CD1c-positive myeloid dendritic cell (primary cell): ENCODE results near the gene RGP1.

Experiments
- DNase-seq: peaks from one replicate; pipeline ENCODE4 v3.0.0-alpha.2; 2016; ENCODE audit errors: extremely low spot score

Gene RGP1

DNA sequence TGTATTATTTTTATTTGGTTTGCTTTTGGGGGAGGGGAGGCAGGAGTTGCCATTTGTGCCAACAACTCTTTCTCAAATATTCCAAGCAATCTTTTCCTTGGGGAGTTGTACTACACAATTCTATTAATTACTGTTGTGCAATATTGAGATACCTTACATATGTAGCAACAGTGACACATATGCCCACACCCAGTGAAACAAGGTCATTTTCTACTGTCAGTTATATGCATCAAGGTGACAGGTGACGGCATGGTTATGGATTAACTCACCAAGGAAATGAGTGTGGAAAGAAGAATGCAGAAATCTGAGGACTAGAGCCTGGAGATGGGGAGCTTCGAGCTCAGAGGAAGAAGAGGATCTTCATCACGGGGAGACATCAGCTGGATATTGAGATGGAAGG, 22.9 kb downstream of the RGP1 start:
- DNase-seq = no peak

DNA sequence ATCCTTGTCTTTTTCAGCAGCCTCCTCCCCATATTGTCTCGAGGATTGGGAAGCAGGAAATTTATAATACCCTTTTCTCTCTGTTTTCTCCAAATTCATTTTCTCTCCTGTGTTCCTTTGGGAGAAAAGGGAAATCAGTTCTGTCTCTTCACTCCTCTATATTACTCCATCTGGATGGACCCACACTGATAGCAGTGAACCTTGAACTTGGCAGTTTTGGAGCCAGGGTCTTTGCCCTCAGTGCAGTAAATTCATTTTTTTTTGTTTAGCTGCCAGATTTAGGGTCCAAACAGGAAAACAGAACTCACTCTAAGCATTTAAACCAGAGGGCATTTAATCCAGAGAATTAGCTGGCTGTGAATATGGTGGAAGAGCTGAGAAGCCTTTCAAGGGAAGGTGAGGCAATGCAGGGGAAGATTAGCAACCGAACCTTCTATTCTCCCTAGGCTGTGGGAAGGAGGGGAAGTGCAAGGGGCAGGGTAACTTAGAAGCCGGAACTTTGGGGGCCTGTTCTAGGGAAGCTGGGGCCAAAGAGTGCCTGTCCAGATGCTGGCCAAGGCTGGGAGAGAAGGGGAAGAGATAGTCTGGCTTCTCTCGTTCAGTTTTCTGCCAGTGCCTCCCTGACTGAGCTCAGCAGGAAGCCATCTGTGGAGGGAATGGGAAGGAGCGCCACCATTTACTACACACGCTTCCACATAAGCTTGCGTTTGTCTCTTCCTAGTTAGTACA, 26.0 kb downstream of the RGP1 start:
- peak; percentile 66 for DNase-seq

DNA sequence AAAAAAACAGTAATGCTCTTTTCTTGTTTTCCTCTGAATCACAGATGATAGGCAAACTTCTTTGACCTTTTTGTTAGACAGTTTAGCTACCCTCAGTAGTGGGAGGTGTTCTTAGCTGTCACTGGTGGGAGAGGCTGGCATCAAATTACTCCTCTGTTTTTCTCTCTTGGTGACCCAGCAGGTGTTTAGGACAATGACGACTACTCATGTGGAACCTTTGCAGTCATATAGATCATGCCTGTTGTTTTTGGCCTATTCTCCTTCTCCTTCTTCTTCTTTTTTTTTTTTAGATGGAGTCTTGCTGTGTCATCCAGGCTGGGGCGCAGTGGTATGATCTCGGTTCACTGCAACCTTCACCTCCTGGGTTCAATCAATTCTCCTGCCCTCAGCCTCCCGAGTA, 26.9 kb downstream of the RGP1 start:
- no peak for DNase-seq

DNA sequence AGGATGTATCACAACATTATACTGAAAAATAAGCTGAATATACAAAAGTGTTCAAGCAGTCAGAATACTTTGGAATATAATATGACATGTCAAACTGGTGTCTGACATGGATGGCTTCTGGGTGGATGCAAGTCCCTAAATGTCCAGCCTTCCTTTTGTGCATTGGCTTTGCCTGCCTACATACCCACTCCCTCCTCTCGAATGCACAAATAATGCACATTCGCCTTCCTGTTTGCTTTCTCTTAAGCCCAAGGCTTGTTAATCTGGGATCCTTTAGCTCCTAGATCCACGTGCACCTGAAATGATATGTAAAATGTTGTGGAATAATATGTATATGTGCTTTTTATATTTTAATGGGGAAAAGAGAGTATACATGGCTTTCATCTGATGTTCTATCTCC, 29.4 kb downstream of the RGP1 start:
- DNase-seq = no peak

DNA sequence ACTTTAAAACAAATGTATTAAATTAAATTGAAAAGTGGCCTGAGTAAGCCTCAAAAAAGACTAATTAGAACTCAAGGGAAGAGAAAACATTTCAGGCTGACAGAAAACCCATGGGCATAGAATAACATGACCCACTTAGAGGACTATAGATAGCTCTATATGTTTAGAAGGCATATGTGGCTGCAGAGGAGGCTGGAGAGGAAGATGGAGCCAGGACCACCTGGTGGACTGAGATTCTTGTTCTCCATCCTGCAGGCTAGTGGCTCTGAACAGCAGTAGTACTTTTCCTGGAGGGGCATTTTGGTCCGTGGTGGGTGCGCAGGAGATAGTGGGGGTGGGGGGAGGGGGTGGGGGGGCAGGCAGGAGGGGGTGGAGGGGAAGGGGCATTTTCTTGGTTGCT, 32.0 kb downstream of the RGP1 start:
- no peak for DNase-seq

DNA sequence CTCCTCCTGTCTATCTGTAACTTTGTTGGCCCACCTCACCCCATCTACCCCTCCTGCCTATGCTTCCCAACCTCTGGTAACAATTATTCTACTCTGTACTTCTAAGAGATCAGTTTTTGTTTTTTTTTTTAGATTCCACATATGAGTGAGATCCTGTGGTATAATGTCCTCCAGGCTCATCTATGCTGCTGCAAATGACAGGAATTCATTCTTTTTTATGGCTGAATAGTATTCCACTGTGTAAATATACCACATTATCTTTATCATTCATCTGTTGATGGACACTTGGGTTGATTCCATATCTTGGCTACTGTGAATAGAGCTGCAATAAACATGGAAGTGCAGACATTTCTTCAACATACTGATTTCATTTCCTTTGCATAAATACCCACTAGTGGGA, 34.3 kb downstream of the RGP1 start:
- DNase-seq = no peak

DNA sequence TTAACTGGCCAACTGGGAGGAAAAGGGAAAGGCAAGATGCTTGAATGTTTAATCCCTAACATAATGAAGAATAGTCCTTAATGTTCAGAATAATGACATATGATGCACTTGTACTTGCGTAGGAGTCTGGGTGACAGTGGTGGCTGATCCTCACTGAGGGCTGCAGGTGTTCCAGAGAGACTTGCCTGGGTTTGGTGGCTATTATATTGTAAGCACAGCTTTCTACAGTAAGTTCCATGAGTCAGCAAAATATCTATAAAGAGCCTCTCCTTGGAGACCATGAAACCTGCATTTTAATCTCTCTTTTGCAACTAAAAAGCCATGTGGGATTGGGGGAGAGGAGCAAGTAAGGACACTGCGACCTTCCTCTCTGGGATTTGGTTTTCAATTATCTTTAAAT, 40.5 kb downstream of the RGP1 start:
- DNase-seq = no peak

DNA sequence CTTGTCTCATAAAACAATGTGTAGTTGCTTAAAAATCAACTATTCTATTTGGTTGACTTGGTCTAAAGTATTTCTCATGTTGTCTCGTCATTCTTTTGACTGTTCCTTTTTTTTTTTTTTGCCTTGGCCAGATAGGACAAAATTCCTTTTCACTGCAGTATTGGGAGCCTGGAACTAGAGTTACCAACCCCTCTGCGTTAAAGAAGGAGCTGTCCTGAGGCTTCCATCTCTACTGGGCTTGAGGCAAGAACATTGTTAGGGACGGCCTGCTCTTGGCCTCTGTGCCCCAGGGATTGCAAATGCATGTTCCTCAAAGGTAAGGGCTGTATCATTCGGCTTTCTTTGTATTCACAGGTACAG, 40.9 kb downstream of the RGP1 start:
- DNase-seq = no peak

DNA sequence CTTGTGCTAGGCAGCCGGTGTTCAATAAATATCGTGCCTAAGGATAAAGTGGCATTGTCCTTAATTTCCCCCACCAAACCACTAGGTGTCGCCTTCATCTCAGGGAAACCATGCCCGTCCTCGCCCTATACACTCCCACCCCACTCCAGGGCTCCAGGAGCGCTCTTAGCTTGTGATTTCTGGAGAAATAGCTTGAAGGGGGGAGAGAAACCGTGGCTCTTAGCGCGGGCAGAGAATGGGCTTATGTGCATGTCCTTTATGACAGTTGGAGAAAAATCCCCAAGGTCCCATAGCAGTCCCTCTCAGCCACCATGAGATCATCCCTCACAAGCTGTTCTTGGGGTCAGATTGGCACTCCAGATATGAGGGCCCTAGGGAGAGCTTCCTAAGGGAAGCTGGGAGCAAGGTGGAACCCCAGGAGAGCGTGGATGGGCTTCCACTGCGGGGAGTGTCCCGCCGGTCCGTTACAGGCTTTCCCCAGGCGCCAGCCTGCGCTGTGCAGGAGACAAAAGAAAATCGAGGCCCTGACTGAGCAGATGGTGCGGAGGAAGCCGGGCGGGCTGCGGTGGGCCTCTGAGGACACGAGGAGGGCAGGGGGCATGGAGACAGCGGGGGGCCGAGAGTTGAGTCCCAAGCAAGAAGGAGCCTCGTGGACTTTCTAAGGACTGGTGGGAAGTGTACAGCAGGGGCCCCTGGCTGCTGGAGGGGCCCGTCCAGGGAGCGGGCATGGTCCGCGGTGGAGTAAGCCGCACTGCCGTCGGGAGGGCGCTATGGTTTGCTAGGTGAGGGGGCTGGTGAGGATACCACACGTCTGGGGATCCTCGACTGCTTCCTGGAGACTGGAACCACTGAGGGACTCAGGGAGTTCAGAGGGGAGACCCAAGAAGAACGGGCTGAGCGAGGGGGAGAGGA, 41.6 kb downstream of the RGP1 start:
- peak; percentile 79 for DNase-seq

DNA sequence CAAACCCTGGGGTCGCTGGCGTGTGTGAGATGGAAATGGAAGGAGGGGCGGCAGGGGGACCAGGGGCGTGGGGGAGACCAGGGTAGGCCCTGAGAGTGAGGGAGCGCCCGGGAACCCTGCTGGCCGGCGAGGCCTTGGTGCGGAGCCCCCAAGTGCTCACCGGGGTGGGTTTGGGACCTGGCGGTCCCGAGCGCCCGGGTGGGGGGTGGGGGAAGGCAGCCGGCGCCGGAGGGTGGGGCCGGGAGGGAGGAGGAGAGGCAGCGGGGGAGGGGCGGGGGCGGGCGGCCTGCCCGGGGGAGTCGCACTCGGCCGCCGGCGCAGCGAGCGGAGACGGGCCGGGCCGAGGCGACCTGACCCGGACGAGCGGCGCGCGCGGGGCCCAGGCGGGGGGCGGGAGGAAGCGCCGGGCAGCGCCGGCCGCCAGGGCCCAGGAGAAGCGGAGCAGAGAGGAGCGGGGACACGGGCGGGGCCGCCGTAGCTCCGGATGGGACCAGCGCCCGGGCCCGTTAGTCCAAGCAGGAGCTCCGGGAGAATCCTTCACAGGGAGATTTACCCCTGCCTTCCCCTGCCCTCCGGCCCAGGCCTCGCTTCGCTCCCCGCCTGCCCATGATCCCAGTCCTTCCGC, 42.3 kb downstream of the RGP1 start, which contains the start of gene NPR2:
Gene NPR2 (plus strand): TSS at position 295 of the 625 bp plus-strand sequence. CDS start 818 bp downstream, outside the sequence.
- DNase-seq = peak; percentile 7

DNA sequence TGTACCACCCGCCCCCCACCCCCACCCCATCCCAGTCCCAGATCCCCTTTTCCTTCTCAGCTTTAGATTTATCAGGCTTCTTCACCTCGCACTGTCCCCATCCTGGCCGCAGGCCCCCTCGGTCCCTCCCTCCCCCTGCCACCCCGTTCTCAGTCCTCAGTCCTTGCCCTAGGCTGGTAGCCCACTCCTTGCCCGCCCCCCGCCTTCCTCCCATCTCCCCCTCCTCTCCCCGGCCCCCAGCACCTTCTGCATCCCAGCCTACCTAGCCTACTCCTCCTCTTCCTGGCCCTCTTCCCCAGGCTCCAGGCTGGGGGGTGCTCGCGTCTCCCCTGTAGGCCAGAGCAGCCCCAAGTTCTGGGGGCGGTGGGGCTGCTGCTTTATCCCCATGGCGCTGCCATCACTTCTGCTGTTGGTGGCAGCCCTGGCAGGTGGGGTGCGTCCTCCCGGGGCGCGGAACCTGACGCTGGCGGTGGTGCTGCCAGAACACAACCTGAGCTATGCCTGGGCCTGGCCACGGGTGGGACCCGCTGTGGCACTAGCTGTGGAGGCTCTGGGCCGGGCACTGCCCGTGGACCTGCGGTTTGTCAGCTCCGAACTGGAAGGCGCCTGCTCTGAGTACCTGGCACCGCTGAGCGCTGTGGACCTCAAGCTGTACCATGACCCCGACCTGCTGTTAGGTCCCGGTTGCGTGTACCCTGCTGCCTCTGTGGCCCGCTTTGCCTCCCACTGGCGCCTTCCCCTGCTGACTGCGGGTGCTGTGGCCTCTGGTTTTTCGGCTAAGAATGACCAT, 43.1 kb downstream of the RGP1 start:
- no peak for DNase-seq

DNA sequence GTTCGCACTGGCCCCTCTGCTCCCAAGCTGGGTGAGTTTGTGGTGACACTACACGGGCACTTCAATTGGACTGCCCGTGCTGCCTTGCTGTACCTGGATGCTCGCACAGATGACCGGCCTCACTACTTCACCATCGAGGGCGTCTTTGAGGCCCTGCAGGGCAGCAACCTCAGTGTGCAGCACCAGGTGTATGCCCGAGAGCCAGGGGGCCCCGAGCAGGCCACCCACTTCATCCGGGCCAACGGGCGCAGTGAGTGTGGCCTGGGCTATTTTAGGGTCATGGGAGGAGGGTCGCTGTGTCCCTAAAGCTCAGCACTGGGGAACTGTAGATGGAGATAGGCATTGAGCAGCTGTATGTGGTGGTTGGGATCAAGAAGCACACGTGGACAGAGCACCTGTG, 43.7 kb downstream of the RGP1 start:
- no peak for DNase-seq

DNA sequence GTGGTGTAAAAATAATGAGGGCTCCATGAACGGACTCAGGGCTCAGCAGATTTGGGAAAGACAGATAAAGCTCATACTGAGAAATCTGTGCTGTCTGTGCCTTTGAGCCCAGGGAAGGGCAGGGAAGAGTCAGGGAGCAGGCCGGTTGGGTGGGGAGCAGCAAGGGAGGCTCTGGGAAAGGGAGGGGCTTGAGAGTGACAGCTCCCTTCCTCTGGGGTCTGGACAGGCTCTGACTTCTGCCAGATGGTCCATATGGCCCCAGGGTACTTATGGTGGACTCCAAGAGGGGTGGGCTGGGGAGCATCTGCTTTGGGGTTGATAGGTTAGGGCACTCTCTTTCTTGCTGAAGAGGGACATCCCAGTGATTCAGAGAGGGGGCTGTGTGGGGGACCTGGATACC, 44.4 kb downstream of the RGP1 start:
- DNase-seq = no peak

DNA sequence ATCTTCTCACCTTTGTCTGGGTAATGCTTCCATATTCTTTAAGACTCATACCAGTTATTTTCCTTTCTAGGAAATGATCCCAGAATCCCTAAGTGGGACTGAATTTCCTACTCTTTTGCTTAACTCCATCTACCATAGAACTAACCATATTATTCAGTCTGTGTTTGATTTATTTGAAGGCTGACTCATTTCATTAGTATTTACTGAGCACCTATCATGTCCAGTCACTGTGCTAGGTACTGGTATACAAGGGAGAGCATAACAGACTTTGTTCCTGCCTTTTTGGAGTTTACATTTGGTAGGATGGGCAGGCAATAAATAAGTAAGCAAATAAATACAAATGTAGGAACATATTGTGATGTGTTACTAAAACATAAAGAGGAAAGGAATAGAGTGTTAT, 46.6 kb downstream of the RGP1 start:
- no peak for DNase-seq

DNA sequence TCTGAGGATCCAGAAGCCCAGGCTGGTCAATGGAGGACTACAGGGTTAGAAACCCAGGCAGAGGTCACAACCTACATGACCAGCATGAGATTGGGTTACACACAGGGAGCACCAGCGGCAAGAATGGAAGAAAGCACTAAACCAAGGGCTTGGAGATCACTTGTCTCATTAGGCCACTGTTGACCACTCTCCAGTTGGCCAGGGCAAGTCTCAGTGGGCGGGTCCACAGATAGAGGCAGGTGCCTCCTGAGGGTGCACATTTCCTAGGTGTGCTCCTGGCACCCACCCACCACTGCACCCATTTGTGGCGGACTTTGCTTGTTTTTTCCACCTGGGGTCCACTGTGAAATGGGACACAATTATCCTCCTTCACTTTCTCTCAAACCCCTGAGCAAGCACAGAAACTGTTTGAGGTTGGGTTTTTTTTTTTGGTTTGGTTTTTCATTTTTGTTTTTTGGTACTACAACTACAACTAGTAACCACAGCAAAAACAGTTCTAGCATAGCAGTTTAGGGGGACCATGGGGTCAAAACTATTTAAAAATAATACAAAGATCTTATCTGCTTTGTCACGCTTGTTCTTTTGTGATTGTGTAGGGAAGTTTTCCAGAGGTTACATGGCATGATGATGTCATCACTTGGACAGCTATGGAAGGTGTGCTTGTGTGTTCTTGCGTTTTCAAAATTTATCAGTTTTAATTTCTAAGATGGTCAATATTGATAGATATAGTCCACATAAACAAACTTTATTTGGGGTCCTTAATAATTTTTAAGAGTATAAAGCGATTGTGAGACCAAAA, 48.4 kb downstream of the RGP1 start:
- no peak for DNase-seq

DNA sequence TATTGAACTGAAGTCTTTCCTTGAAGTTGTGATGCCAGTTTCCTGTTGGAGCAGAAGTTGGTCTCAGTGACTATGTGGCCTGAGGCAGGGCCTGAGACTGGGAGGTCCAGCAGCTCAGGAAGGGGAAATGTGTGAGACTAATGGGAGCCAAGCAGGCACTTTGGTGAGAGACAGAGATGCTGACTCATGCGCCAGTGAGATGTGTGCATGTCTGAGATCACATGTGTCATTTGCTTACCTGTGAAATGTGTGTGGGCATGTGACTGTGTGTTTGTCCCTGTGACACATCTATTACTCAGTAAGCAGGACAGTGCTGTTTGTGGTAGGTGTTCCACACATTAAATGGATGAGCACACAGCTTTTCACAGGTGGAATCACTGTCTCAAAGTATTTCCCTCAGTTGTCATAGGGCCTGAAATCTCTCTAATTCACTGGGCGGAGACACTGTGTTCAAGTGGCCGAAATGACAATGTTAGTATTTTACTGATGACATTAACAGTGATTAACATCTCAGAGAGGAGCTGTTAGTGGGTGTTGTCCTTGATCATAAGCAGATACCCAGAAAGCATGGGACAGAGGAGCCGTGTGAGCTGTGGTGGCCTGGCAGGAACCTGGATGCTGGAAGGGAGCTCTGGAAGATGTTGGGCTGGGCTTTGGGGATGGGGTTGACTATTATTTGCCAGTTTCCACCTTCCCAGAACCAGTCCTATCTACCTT, 49.7 kb downstream of the RGP1 start:
- no peak for DNase-seq

DNA sequence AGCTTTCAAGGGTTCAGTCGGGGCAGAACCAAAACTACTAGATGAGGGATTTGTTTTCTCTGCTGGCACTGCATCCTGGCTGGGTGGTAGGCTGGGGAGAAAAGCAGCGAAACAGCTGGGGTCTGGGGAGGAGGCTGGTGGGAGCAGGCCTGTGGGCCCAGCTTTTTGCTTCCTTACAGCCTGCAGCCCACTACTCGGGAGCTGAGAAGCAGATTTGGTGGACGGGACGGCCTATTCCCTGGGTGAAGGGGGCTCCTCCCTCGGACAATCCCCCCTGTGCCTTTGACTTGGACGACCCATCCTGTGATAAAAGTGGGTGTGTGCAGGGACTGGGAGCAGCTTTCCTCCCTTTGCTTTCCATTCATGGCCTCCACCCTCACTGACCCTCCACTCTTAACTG, 51.4 kb downstream of the RGP1 start:
- no peak for DNase-seq

DNA sequence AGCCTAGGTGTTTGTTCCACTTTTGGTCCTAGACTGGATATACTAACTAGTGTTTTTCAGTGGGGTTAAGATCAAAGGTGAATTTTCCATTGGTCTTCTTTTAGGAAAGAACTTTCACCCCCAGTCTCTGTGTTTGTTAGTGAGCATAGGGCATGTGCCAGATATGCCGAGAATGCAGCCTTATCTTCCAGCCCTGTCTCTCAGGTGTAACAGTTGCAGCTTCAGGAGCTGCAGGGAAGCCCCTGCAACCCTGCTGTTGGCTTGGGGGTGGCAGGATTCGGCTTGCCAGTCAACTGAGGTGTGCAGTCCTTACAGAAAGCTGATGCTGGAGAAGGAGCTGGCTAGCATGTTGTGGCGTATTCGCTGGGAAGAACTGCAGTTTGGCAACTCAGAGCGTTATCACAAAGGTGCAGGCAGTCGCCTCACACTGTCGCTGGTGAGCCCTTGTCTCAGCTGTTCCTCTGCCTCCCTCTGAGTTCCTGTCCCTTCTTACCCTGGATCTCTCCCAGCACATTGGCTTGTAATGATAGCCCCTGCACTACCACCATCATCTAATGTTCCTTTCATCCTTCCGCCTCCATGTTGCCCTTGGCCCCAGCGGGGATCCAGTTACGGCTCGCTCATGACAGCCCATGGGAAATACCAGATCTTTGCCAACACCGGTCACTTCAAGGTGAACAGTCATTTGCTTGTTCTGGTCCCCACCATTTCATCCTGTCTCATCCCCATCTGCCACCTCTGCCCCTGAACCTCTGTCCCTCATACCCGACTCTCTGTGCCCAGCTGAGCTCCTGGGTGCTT, 52.4 kb downstream of the RGP1 start:
- DNase-seq = no peak

DNA sequence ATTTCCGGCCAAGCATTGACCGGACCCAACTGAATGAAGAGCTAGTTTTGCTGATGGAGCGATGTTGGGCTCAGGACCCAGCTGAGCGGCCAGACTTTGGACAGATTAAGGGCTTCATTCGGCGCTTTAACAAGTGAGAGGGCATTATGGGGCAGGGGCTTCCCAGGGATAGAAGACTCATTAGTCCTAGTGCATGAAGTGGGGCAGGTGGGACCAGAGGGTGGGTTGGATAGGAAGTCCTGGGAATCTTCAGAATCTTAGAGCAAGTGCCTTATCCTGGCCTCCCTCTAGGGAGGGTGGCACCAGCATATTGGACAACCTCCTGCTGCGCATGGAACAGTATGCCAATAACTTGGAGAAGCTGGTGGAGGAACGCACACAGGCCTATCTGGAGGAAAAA, 57.0 kb downstream of the RGP1 start:
- no peak for DNase-seq
